Activated naive CD4-positive, alpha-beta T cell (primary cell): ENCODE measurements around the gene DYNLT1.

ENCODE experiments used
- DNase-seq, 4 experiments: peaks; one replicate each; lab custom pipeline; 2025; lab: John Stamatoyannopoulos, UW

Gene DYNLT1

DNA sequence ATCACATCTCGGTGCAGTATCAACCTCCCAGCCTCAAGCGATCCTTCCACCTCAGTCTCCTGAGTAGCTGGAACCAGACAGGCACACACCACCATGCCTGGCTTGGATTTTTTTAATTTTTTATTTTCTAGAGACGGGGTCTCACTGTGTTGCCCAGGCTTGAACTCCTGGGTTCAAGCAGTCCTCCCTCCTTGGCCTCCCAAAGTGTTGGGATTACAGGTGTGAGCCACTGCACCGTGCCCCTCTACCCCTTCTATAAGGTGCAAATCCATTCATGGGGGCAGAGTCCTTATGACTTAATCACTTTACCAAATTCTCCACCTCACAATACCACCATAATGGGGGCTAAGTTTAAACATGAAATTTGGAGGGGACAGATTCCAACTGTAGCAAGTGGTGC, 47.0 kb downstream of the DYNLT1 start:
- DNase-seq: no peak

DNA sequence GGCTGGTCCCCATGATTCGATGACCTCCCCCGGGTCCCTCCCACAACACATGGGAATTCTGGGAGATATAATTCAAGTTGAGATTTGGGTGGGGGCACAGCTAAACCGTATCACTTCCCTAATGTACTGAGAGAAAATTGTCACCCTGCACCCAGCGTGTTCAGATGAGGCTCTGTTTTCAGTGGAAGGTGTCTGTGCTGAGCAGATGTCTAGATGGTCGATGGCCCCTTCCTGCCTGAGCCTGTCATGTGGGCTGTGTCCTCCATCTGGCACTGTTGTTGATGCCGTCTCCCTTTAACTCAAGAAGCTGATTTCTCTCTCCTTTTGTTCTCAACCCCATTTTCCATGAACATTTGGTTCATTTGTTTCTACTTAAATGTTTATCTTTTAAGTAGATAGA, 47.7 kb downstream of the DYNLT1 start:
- DNase-seq: no peak

DNA sequence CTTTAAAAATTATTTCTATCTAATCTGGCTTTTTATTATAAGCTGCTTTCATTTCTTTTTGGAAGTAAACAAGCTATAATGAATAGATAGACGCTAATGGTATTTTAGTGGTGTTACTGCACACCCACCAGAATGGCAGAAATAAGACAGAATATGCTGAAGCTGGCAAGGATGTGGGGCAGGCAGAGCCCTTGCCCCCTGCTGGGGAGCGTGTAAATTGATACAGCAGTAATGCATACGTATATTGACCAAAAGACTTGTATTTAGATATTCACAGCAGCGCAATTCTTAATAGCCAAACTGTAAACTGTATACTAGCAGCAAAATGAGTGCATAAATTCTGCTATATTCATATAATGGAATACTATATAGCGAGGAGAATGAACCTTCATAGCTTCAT, 49.3 kb downstream of the DYNLT1 start:
- DNase-seq: no peak

DNA sequence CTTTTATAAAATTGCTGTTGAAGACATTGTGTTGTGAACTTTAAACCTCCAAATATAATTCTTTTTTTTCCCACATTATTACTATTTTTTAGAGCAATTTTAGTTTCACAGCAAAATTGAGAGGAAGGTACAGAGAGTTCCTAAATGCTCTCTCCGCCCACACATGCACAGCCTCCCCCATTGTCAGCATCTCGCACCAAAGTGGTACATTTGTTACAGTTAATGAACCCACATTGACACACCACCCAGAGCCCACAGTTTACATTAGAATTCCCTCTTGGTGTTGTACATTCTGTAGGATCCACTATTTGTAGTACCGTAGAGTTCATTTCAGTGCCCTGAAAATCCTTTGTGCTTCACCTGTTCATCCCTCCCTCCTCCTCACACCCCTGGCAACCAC, 50.9 kb downstream of the DYNLT1 start:
- no peak for DNase-seq

DNA sequence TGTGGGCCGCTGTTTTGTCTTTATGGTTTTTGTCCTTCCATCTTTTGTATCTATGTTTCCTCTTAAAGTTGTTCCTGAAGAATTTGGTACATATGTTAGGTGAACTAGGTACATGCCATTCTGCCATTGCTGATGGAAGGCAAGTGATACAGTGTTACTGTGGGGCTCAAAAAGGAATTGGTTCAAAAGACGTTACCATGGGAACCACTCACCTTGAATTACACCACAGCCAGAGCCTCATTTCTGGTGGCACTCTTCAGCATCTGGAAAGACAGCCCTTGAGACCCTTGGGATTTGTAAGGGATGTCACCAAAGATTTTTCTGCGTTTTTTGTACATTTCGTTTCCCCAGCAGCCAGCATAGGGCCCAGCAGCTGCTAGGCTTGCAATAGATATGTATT, 52.7 kb downstream of the DYNLT1 start:
- no peak for DNase-seq

DNA sequence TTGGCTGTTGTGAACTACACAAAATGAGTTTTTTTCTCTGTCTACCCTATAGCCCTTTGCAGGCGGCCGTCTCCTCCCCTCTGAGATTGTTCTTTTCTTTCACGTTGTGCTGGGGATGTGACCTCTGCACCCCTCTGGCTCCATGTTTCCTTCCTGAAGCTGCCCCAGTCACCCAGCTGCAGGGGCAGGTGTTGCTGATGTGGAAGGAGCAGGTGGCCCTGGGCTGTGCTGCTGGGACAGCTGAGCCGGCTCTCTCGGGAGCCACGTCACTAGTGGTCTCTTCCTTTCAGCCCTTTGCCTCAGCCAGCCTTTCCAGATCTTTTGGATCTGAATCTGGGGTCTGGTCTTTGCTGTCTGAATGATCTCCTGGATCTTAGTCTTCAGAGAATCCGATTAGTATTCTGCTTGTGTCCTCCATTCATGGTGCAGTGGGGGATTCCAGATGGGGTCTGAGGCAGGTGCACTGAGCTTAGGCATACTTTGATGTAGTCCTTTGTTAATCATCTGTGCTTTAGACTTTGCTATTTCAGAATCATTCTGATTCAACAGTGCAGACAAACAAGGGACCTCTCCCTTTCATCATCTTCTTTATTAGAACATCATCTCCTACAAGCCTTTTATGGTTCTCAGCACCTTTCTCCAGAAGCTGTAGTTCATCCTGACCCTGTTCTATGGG, 53.3 kb downstream of the DYNLT1 start:
- DNase-seq: no peak

DNA sequence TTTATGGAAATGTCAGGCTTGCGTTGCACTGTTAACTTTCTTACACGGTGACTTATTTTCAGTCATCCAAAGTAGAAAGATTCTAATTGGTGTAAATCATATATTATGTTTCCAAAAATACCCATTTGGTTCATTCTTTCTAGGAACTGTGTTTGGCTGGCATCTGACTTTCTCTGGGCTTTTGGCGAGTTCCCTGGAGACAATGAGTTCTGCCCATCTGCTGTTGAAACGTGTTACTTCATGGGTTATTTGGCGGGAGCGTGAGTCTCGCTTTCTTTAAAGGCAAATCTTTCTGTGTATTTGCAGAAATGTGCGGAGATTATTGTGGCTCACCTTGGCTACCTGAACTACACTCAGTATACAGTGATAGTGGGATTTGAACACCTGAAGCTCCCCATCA, 55.2 kb downstream of the DYNLT1 start:
- DNase-seq: no peak

DNA sequence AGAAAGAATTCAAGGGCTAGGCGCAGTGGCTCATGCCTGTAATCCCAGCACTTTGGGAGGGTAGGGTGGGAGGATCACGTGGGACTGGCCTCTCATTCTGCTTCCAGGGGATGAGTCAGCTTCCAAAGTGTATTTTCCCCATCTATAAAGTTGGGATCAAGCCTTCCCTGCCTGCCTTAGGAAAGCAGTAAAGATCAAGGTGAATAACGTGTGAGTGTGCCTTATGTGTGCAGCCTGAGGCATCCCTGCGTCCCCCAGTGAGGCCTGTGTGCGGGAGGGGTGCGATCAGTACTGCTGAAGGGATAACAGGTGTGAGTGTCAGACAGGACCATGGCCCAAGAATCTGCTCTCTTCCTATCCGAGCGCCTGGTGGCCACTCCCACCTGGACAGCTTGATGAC, 57.9 kb downstream of the DYNLT1 start:
- DNase-seq: no peak
